Heart right ventricle (tissue), 16 donors: Measurements from ENCODE around the gene PLEKHN1. TPM values are rescaled to one million over a fixed set of nuclear protein-coding genes. Genes with fewer than 3 reads are reported as not detected.

Experiments
- ATAC-seq, 8 donors: fragments of 200-7000 bp; cut with Tn5 transposase; one replicate each; pipeline ENCODE4 v1.9.1; 2020; ENCODE audit warnings: mild to moderate bottlenecking in 8 of 8, moderate library complexity in 8 of 8, moderate number of reproducible peaks in 1 of 8
- DNase-seq, 2 donors: peaks; one replicate each; pipeline ENCODE4 v3.0.0-alpha.2; 2020
- H3K27ac ChIP-seq, 10 donors: fragments of 200-600 bp; sonication (generic) in 2 of 10; one replicate each; pipeline versions ENCODE4 v1.5.0 to v1.8.0; 2020 to 2022; ENCODE audit warnings: mild to moderate bottlenecking in 3 of 10
- H3K27me3 ChIP-seq, 7 donors: fragments of 200-600 bp; one replicate each; pipeline ENCODE4 v1.8.0; 2021 to 2022; ENCODE audit warnings: mild to moderate bottlenecking in 2 of 7
- H3K36me3 ChIP-seq, 9 donors: fragments of 200-600 bp; sonication (generic) in 1 of 9; one replicate each; pipeline versions ENCODE4 v1.5.0 to v1.8.0; 2020 to 2022; ENCODE audit warnings: mild to moderate bottlenecking in 2 of 9
- H3K4me1 ChIP-seq, 9 donors: fragments of 200-600 bp; sonication (generic) in 1 of 9; one replicate each; pipeline versions ENCODE4 v1.5.0 to v1.8.0; 2020 to 2022; ENCODE audit warnings: mild to moderate bottlenecking in 4 of 9
- H3K4me3 ChIP-seq, 10 donors: fragments of 200-600 bp; sonication (generic) in 2 of 10; one replicate each; pipeline versions ENCODE4 v1.5.0 to v1.8.0; 2020 to 2022; ENCODE audit warnings: mild to moderate bottlenecking in 7 of 10, moderate library complexity in 2 of 10
- H3K9me3 ChIP-seq, 11 donors: fragments of 200-600 bp in 10 of 11; sonication (generic) in 2 of 11; one replicate each; pipeline versions ENCODE4 v1.5.0 to v1.8.0; 2013 to 2022; ENCODE audit warnings: mild to moderate bottlenecking in 2 of 11, control low read depth in 1 of 11, moderate library complexity in 1 of 11
- CTCF ChIP-seq, 9 donors: fragments of 200-600 bp; sonication (generic) in 2 of 9; IDR thresholded peaks; one replicate each; pipeline versions ENCODE4 v1.5.0 to v1.8.0; 2021 to 2022; ENCODE audit warnings: antibody characterized with exemption in 9 of 9, mild to moderate bottlenecking in 5 of 9, moderate library complexity in 1 of 9
- WGBS, 2 donors: extraction: QIAGEN DNeasy Blood & Tissue Kit; methylation state at CpG; one replicate each; pipeline ENCODE4 v1.1.7; 2013; ENCODE audit warnings: inconsistent platforms in 1 of 2; 5-methylcytosine and 5-hydroxymethylcytosine counted together
- intact Hi-C, 10 donors: fragments of 100-400 bp; cut with DNase I; formaldehyde crosslinking; loops; one replicate each; pipeline versions ENCODE4 v1.11.1 to v1.14.2; 2022
- polyA plus RNA-seq, 2 donors: library from polyadenylated mRNA; stranded (reverse); fragments of 200-250 nt; gene quantifications; one replicate each; pipeline ENCODE4 v1.2.3, GENCODE V29; 2013
- total RNA-seq, 10 donors: library from RNA; stranded (reverse); fragmentation: NEBNext Ultra II Directional in 3 of 10; extraction: Animal tissue kit (Norgen Biotek cat#: 25700) in 3 of 10; gene quantifications; one replicate each; pipeline versions ENCODE4 v1.2.1 to v1.2.4, GENCODE V29; 2021 to 2023
- donor health status: Arrhythmogenic right ventricular cardiomyopathy.
- donor health status: ischemic (EF 13 %, LVEDD 7.1; RV severe dilation, severe dysfunction).
- donor health status: healthy with polysubstance abuse.
- donor health status: DM: no; HTN: yes; CAD: no.
- donor health status: DM: no; HTN: no; CAD: no.
- donor health status: ischemic (EF 25% LVEDD 6.9; RV normal size, moderate dysfunction).
- donor health status: ischemic (EF 25% LVEDD 5.7; RV mildly dilated, moderate dysfunction).
- donor health status: healthy.
- donor health status: DM: yes; HTN: yes; CAD: no.
- donor health status: Ischemic cardiomyopathy.
- donor health status: ischemic (EF 35%, LVEDD 5.7; RV mildly dilated, moderate dysfunction).
- donor health status: nonischemic (EF 11% LVEDD 7.7; RV severe dilation, severe dysfunction).
- donor health status: DM: yes; HTN: yes; CAD: no.
- donor health status: PGD.
- donor health status: ischemic (EF 29% LVEDD 5.4; RV normal size, mild dysfunction).
- donor health status: nonischemic (EF 23%, LVEDD 6.1; RV moderate dilation, normal function).

The PLEKHN1 gene
- total and polyA plus RNA-seq, 12 donors, result 0.13 to 0.37 (median 0.29) TPM; not detected in 8

GRCh38 chr1:963301-963651, 3.0 kb upstream of the PLEKHN1 start:
- H3K4me1 ChIP-seq, result peaks cover 4 to 34% (median 26%) of the 10 kb centered on the region in 9 donors
- TF ChIP-seq CTCF (IDR thresholded peaks at IDR 0.05), result no peak
- H3K9me3 ChIP-seq, result no peaks in the 10 kb centered on the region
- WGBS, 2 donors, result 88 to 95% methylated on average over 16 of the region's 16 CpGs
- ATAC-seq (no peak), DNase-seq (no peak)
- intact Hi-C loops, result loop anchor here in 1 of 10 donors (5.0 kb wide), 1 partner anchor 56 kb away; no protein-coding TSS in a partner anchor
- H3K27me3 ChIP-seq, result peaks cover 0 to 18% (median 7%) of the 10 kb centered on the region in 7 donors
- H3K4me3 ChIP-seq, result no peak overlapping the region
- H3K27ac ChIP-seq, result no peak overlapping the region
- peaks cover 0 to 12% (median 0%) of the 10 kb centered on the region in 9 donors for H3K36me3 ChIP-seq

GRCh38 chr1:963746-964525, 2.3 kb upstream of the PLEKHN1 start:
- ATAC-seq (no peak), DNase-seq (no peak)
- no peak for TF ChIP-seq CTCF (IDR thresholded peaks at IDR 0.05)
- H3K36me3 ChIP-seq, result peaks cover 0 to 12% (median 0%) of the 10 kb centered on the region in 9 donors
- intact Hi-C loops, result loop anchor here in 1 of 10 donors (5.0 kb wide), 1 partner anchor 57 kb away; no protein-coding TSS in a partner anchor
- peaks cover 0 to 25% (median 10%) of the 10 kb centered on the region in 7 donors for H3K27me3 ChIP-seq
- H3K27ac ChIP-seq, result no peak overlapping the region
- peaks cover 3 to 29% (median 22%) of the 10 kb centered on the region in 9 donors for H3K4me1 ChIP-seq
- no peaks in the 10 kb centered on the region for H3K9me3 ChIP-seq
- WGBS, 2 donors, result 94 to 96% methylated on average over 31 to 47 of the region's 47 CpGs
- no peak overlapping the region for H3K4me3 ChIP-seq

- H3K4me3 ChIP-seq, result no peak overlapping the region
- H3K27me3 ChIP-seq, result peaks cover 0 to 26% (median 13%) of the 10 kb centered on the region in 7 donors
- ATAC-seq (no peak), DNase-seq (no peak)
- H3K27ac ChIP-seq, result no peak overlapping the region
- no peaks in the 10 kb centered on the region for H3K9me3 ChIP-seq
- peaks cover 0 to 12% (median 0%) of the 10 kb centered on the region in 9 donors for H3K36me3 ChIP-seq
- TF ChIP-seq CTCF (IDR thresholded peaks at IDR 0.05), result no peak
- peaks cover 3 to 23% (median 16%) of the 10 kb centered on the region in 9 donors for H3K4me1 ChIP-seq
- intact Hi-C loops, result loop anchor here in 1 of 10 donors (5.0 kb wide), 1 partner anchor 58 kb away; no protein-coding TSS in a partner anchor
- 91 to 96% methylated on average over 35 to 39 of the region's 51 CpGs for WGBS, 2 donors
Measured at GRCh38 chr1:964691-965525, 1.4 kb upstream of the PLEKHN1 start.

- DNase-seq (no peak), ATAC-seq (no peak)
- Histone ChIP-seq H3K27ac (no peak overlapping the region), H3K36me3 (peaks cover 0 to 12% (median 0%) of the 10 kb centered on the region in 9 donors), H3K4me3 (peak overlapping the region in 2 of 10 donors; percentile 56 to 57), H3K9me3 (no peaks in the 10 kb centered on the region), H3K4me1 (peaks cover 3 to 22% (median 15%) of the 10 kb centered on the region in 9 donors), H3K27me3 (peaks cover 3 to 33% (median 20%) of the 10 kb centered on the region in 7 donors)
- TF ChIP-seq CTCF (IDR thresholded peaks at IDR 0.05), result no peak
- 85% methylated on average over 26 of the region's 26 CpGs for WGBS, 2 donors
- intact Hi-C loops, result no loop called here
Measured at GRCh38 chr1:965526-966134, 652 bp upstream of the PLEKHN1 start.
